ENCODE data around the gene MPPED1.

DNA sequence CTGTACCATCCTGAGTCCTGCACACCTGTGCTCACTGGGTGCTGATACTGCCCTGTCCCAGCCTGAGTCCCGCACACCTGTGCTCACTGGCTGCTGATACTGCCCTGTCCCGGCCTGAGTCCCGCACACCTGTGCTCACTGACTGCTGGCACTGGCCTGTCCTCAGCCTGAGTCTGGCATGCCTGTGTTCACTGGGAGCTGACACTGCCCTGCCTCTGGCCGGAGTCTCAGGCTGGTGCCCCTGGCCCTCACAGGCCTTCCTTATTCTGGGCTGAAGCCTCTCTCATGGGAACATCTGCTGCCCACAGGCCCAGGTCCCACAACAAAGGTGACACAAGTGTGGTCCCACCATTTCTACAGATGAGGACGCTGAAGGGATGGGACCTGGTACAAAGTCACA, 115.1 kb downstream of the MPPED1 start:
- TF ChIP-seq CTCF (IDR thresholded peaks at IDR 0.05) (no peak), ZFX (IDR thresholded peaks at IDR 0.05; ENCODE audit: borderline replicate concordance) (no peak)
